ENCODE data around the gene PDE1C.

The PDE1C gene

DNA sequence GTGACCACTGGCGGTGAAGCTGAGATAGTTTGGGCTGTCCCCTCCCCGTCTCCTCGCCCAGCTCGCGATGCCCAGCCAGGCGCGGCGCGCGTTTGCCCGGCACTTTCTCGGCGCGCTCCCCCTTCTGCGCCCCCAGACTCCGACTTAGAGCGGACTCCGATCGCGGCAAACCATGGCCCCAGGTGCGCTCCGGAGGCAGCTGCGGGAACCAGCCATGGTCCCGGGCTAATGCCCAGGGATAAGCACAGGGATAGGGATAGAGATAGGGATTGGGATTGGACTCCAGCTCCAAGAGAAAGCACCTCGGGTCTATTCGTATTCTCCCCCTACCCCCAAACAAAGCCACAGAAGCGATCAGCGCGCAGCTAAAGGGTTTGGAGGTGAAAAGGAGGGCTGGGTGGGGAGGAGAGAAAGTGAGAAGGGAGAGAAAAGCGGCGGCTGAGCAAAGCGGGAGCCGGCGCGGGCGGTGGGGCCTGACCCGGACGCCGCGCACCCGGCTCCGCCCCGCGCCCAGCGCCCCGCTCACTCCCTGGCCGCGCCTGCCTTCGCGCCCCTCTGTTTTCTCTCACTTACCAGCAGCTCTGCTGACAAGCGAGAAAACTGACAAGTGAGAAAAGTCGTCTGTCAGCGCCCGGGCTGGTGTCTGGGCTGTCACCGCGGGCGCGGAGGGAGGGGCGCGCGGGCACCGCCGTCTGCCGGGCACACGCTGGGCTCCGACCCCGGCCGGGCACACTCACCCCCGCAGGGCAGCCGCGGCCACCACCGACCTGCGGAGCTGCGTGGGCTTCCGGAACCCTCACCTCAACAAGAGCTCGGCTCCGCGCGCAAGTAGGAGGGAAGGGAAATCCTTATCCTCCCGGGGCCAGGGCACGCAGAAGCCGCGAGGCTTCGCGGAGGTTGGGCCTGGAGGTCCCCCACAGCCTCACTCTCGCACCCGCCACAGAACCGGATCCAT lies at the start of gene PDE1C:
PDE1C (minus strand) TSS at position 2 of the 955 bp plus-strand sequence.
- DNase-seq (ENCODE audit: low read depth, low spot score), result no peak
- no CpG with 5 or more reads among the region's 88 CpGs for WGBS (ENCODE audit: insufficient coverage, insufficient read length)
- Histone ChIP-seq H3K36me3 (ENCODE audit: control insufficient read depth, insufficient read depth, low read length) (no peaks in the 10 kb centered on the region), H3K4me1 (ENCODE audit: control insufficient read depth, insufficient read depth, low read length) (no peaks in the 10 kb centered on the region; the same call in 1 of the 2 replicates), H3K27ac (ENCODE audit: low read length) (no peak within 1 kb of the TSS), H3K27me3 (ENCODE audit: control insufficient read depth, insufficient read depth, low read length) (peaks cover 40% of the 10 kb centered on the region), H3K9me3 (ENCODE audit: control insufficient read depth, insufficient read depth, low read length) (no peaks in the 10 kb centered on the region), H3K4me3 (ENCODE audit: low read length) (peak within 1 kb of the TSS; percentile 51; the same call in 1 of the 2 replicates)

DNA sequence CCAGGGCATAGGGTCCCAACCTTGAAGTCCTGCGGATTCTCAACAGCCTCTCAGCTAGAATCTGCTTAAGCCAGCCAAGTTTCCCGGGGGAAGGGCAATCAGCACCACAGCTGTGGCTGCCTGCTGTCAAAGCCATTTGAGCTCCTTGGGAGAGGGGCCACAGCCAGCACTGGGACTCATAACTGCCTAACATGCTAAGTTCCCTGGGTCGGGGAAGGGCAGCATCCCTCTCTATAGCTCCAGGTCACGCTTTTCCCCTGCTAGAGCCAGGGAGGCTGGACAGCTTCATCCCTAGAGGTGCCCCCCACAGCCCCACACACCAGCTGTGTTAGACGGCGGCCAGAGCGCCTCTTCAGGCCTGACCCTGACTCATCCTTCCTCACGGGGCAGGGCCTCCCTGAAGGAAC lies 49.6 kb upstream of the PDE1C start:
- no peaks in the 10 kb centered on the region for H3K4me1 ChIP-seq (ENCODE audit: control insufficient read depth, insufficient read depth, low read length)
- H3K9me3 ChIP-seq (ENCODE audit: control insufficient read depth, insufficient read depth, low read length), result no peaks in the 10 kb centered on the region
- no peak overlapping the region for H3K27ac ChIP-seq (ENCODE audit: low read length)
- H3K36me3 ChIP-seq (ENCODE audit: control insufficient read depth, insufficient read depth, low read length), result no peaks in the 10 kb centered on the region
- DNase-seq (ENCODE audit: low read depth, low spot score), result no peak
- no peaks in the 10 kb centered on the region for H3K27me3 ChIP-seq (ENCODE audit: control insufficient read depth, insufficient read depth, low read length)
- H3K4me3 ChIP-seq (ENCODE audit: low read length), result no peak overlapping the region
- WGBS (ENCODE audit: insufficient coverage, insufficient read length), result no CpG with 5 or more reads among the region's 8 CpGs

DNA sequence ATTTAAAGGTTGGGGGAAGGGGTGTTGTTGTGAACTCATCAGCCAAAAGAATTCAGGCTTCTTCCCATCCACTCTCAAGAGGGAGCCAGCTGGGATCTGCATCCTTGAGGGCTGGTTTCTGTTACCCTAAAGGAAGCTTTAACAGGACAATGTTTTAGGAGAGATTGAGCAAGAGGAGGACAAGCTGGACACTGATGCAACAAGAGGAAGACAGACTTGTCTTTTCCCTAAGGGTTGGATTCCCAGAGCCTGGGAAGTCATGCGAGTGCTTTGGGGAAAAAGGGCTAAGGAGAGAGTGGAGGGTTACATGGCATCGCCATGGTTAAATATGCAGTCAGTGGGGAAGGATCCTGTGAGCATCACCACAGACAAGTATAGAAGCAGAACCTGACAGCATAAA lies 47.6 kb upstream of the PDE1C start:
- H3K27ac ChIP-seq (ENCODE audit: low read length), result no peak overlapping the region
- H3K4me1 ChIP-seq (ENCODE audit: control insufficient read depth, insufficient read depth, low read length), result no peaks in the 10 kb centered on the region
- no peak overlapping the region for H3K4me3 ChIP-seq (ENCODE audit: low read length)
- WGBS (ENCODE audit: insufficient coverage, insufficient read length), result no CpG with 5 or more reads among the region's 2 CpGs
- DNase-seq (ENCODE audit: low read depth, low spot score), result no peak
- no peaks in the 10 kb centered on the region for H3K9me3 ChIP-seq (ENCODE audit: control insufficient read depth, insufficient read depth, low read length)
- no peaks in the 10 kb centered on the region for H3K27me3 ChIP-seq (ENCODE audit: control insufficient read depth, insufficient read depth, low read length)
- H3K36me3 ChIP-seq (ENCODE audit: control insufficient read depth, insufficient read depth, low read length), result no peaks in the 10 kb centered on the region

DNA sequence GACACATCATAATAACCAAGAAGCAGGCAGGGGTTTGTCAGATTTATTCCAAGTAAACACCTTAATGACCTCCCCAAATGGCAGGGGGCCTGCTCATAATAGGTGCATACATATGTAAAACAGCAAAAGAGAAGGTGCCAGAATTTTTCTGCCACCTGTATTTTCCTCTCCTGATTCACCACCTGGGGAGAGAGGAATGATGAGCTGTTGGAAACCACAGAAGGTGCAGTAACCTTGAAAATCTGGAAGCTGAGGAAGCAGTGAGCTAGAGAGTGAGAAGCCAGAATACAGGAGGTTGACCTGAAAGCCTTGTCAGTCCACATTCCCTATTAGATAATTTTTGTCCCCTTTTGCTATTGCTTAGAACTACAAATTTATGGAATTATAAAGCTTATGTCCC lies 46.2 kb upstream of the PDE1C start:
- H3K4me3 ChIP-seq (ENCODE audit: low read length), result no peak overlapping the region
- H3K4me1 ChIP-seq (ENCODE audit: control insufficient read depth, insufficient read depth, low read length), result no peaks in the 10 kb centered on the region
- DNase-seq (ENCODE audit: low read depth, low spot score), result no peak
- 0 out of 2 replicates have a peak, but pooled peaks cover under 1% of the 10 kb centered on the region for H3K9me3 ChIP-seq (ENCODE audit: control insufficient read depth, insufficient read depth, low read length)
- no peaks in the 10 kb centered on the region for H3K36me3 ChIP-seq (ENCODE audit: control insufficient read depth, insufficient read depth, low read length)
- no peaks in the 10 kb centered on the region for H3K27me3 ChIP-seq (ENCODE audit: control insufficient read depth, insufficient read depth, low read length)
- H3K27ac ChIP-seq (ENCODE audit: low read length), result no peak overlapping the region

DNA sequence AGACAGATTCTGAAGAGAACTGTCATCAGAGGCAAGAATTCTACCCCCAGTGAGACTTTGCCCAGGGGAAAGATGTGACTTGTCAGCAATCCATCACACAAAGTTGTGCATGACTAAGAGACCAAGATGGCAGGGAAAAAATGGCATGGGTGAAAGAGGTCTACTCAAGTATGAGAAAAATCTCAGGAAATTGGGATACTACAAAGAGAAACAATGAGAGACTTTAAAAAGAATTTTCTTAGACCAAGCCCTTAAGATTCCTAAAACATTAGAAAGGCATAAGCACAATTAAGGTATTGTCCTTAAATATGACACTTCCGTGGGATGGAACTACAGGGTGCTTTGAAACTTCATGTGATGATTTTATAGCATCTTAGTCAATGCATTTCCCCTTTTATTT lies 45.6 kb upstream of the PDE1C start:
- peaks cover 2% of the 10 kb centered on the region; the same call in 1 of the 2 replicates for H3K9me3 ChIP-seq (ENCODE audit: control insufficient read depth, insufficient read depth, low read length)

DNA sequence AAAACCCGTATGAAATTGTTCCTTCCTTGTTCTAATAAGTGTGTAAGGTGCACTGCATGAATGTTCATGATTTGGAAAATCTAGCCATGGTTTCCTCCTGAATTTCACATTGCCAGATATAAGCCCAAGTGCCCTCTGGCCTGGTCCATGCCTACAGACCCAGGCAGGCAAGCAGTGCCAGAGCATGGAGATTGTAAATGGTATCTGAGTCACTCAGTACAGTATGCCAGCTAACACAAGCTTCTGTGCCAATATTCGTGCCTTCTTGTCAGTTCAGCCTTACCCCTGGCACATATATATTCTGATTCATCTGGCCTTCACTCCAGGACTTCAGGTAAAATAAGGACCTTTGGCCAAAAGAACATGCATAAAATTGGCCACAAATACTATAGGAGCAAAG lies 38.4 kb upstream of the PDE1C start:
- no CpG with 5 or more reads among the region's 2 CpGs for WGBS (ENCODE audit: insufficient coverage, insufficient read length)
- peaks cover 2% of the 10 kb centered on the region; the same call in 1 of the 2 replicates for H3K9me3 ChIP-seq (ENCODE audit: control insufficient read depth, insufficient read depth, low read length)

More for the DNA sequence above, 45.6 kb upstream of the PDE1C start:
- DNase-seq (ENCODE audit: low read depth, low spot score), result no peak
- Histone ChIP-seq H3K27ac (ENCODE audit: low read length) (no peak overlapping the region), H3K4me1 (ENCODE audit: control insufficient read depth, insufficient read depth, low read length) (no peaks in the 10 kb centered on the region), H3K36me3 (ENCODE audit: control insufficient read depth, insufficient read depth, low read length) (no peaks in the 10 kb centered on the region), H3K27me3 (ENCODE audit: control insufficient read depth, insufficient read depth, low read length) (no peaks in the 10 kb centered on the region), H3K4me3 (ENCODE audit: low read length) (no peak overlapping the region)
- no CpG with 5 or more reads among the region's 1 CpG for WGBS (ENCODE audit: insufficient coverage, insufficient read length)

DNA sequence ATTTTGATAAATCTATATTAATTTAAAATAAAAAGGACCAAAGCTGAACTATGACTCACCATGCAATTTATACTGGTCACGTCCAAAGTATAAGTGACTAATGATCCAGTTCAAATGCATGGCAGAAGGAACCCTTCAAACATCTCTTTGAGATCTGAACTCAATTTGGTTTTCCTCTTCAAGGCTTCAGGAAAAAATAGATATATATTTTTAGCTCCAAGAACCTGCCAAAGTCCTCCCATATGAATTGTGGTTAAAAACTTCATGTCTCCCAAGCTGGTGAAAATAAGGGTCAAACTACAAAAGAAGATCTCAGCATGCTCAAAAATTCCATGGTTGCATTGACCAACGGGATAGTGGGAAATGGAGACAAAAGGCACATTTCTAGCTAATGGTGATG lies 34.6 kb upstream of the PDE1C start:
- Histone ChIP-seq H3K9me3 (ENCODE audit: control insufficient read depth, insufficient read depth, low read length) (no peaks in the 10 kb centered on the region), H3K4me3 (ENCODE audit: low read length) (no peak overlapping the region), H3K4me1 (ENCODE audit: control insufficient read depth, insufficient read depth, low read length) (no peaks in the 10 kb centered on the region), H3K36me3 (ENCODE audit: control insufficient read depth, insufficient read depth, low read length) (no peaks in the 10 kb centered on the region), H3K27me3 (ENCODE audit: control insufficient read depth, insufficient read depth, low read length) (no peaks in the 10 kb centered on the region), H3K27ac (ENCODE audit: low read length) (no peak overlapping the region)
- WGBS (ENCODE audit: insufficient coverage, insufficient read length), result no CpG with 5 or more reads among the region's 2 CpGs
- no peak for DNase-seq (ENCODE audit: low read depth, low spot score)

More for the DNA sequence above, 38.4 kb upstream of the PDE1C start:
- H3K4me3 ChIP-seq (ENCODE audit: low read length), result no peak overlapping the region
- no peak overlapping the region for H3K27ac ChIP-seq (ENCODE audit: low read length)
- H3K4me1 ChIP-seq (ENCODE audit: control insufficient read depth, insufficient read depth, low read length), result no peaks in the 10 kb centered on the region
- H3K36me3 ChIP-seq (ENCODE audit: control insufficient read depth, insufficient read depth, low read length), result no peaks in the 10 kb centered on the region
- no peaks in the 10 kb centered on the region for H3K27me3 ChIP-seq (ENCODE audit: control insufficient read depth, insufficient read depth, low read length)
- no peak for DNase-seq (ENCODE audit: low read depth, low spot score)

DNA sequence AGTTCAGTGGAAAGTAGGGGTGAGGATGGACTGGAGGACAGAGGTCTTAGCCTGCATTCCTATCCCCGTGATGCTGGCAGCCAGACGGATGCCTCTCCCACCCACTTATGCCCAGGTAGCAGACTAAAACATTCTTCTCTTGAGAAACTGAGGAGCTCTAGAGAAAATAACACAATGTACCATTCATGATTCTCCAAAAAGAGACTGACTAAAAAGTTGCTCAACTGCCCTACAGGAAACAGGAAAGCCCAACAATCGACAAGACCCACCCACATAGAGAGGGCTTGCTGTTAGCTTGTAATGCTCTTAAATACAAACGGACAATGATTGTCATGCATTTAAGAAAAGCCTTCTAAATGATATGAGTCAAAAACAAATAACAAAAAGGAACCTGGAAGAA lies 33.2 kb upstream of the PDE1C start:
- no peaks in the 10 kb centered on the region for H3K4me1 ChIP-seq (ENCODE audit: control insufficient read depth, insufficient read depth, low read length)
- H3K9me3 ChIP-seq (ENCODE audit: control insufficient read depth, insufficient read depth, low read length), result no peaks in the 10 kb centered on the region
- no peak overlapping the region for H3K27ac ChIP-seq (ENCODE audit: low read length)
- H3K4me3 ChIP-seq (ENCODE audit: low read length), result no peak overlapping the region
- DNase-seq (ENCODE audit: low read depth, low spot score), result no peak
- WGBS (ENCODE audit: insufficient coverage, insufficient read length), result no CpG with 5 or more reads among the region's 4 CpGs
- no peaks in the 10 kb centered on the region for H3K36me3 ChIP-seq (ENCODE audit: control insufficient read depth, insufficient read depth, low read length)
- H3K27me3 ChIP-seq (ENCODE audit: control insufficient read depth, insufficient read depth, low read length), result no peaks in the 10 kb centered on the region

DNA sequence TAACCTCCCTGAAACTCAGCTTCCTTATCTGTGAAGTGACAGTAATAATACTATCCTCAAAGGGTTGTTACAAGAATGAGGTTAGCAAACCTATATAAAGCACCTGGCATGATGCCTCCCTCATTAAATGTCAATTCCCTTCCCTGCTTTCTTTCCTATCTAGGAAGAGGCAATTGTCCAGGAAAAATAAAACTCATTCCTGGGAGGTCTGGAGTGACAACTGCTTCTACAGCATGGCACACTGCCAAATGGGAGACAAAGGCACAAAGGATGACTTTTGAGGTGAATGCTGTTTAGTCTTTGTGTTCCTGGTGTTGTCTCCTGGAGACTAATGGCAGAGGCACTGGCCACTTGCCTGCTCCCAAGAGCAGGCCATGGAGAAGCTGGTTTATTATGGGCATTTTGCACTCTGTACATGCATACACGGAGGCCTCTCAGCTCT lies 32.2 kb upstream of the PDE1C start:
- H3K27me3 ChIP-seq (ENCODE audit: control insufficient read depth, insufficient read depth, low read length), result no peaks in the 10 kb centered on the region
- no peak overlapping the region for H3K4me3 ChIP-seq (ENCODE audit: low read length)
- H3K4me1 ChIP-seq (ENCODE audit: control insufficient read depth, insufficient read depth, low read length), result no peaks in the 10 kb centered on the region
- no peak overlapping the region for H3K27ac ChIP-seq (ENCODE audit: low read length)
- H3K9me3 ChIP-seq (ENCODE audit: control insufficient read depth, insufficient read depth, low read length), result no peaks in the 10 kb centered on the region
- WGBS (ENCODE audit: insufficient coverage, insufficient read length), result no CpG with 5 or more reads among the region's 1 CpG
- H3K36me3 ChIP-seq (ENCODE audit: control insufficient read depth, insufficient read depth, low read length), result no peaks in the 10 kb centered on the region
- no peak for DNase-seq (ENCODE audit: low read depth, low spot score)

DNA sequence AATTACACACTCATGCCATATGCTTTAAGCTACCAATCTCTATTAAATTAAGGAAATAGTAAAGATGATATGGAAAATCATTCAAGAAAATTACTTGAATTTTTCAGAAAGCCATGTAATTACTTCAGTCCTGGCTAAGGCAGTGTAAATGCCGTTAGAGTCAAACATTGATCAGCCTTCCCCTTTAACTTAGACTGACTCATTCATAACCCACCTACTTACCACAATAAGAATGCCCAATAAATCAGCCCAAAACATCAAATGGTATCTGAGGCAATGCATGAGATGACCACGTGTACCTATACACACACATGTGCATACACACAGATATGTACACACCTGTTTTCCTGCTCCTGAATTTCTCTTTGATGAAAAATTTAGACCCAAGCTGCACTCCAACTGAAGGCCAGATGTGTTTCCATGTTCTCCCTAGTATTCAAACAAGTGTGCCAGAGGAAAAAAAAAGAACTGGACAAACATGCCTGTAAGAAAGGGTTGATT lies 30.2 kb upstream of the PDE1C start:
- H3K27me3 ChIP-seq (ENCODE audit: control insufficient read depth, insufficient read depth, low read length), result no peaks in the 10 kb centered on the region
- H3K4me3 ChIP-seq (ENCODE audit: low read length), result no peak overlapping the region
- H3K27ac ChIP-seq (ENCODE audit: low read length), result no peak overlapping the region
- H3K36me3 ChIP-seq (ENCODE audit: control insufficient read depth, insufficient read depth, low read length), result no peaks in the 10 kb centered on the region
- no CpG with 5 or more reads among the region's 2 CpGs for WGBS (ENCODE audit: insufficient coverage, insufficient read length)
- H3K9me3 ChIP-seq (ENCODE audit: control insufficient read depth, insufficient read depth, low read length), result no peaks in the 10 kb centered on the region
- no peaks in the 10 kb centered on the region for H3K4me1 ChIP-seq (ENCODE audit: control insufficient read depth, insufficient read depth, low read length)
- no peak for DNase-seq (ENCODE audit: low read depth, low spot score)

All from iPS DF 6.9 (cell line).